Lower leg skin (tissue), 3 donors: ENCODE results near the gene LCMT1.

ENCODE experiments used
- POLR2A ChIP-seq, 2 donors: fragments of 450-650 bp; IDR thresholded peaks; one replicate each; pipeline ENCODE4 v1.6.1; 2016 to 2017; ENCODE audit warnings: antibody characterized with exemption in 2 of 2, mild to moderate bottlenecking in 1 of 2, moderate library complexity in 1 of 2
- TF ChIP-seq, protein P1 (sequence below), 3 donors: fragments of 450-650 bp; IDR thresholded peaks; one replicate each; pipeline ENCODE4 v1.5.1; 2016; ENCODE audit warnings: antibody characterized with exemption in 3 of 3, mild to moderate bottlenecking in 3 of 3, moderate library complexity in 2 of 3

DNA sequence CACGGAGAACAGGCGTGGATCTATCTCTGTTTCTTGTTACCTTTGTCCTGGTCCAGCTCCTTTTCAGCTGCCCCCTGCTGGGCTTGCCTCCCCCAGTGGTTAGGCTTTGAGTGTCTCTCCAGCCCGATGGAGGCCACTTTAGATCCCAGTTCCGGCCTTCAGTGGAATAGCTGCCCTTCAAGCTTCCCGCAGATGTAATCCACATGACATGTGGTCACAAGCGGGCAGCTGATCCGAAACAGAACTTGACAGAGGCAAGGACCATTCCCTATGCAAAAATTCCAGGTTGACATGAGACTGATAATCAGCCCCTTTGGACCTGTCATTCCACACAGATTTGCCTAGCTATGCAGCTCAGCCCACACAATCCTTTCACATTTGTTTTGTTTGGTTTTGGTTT lies 64.6 kb downstream of the LCMT1 start:
- TF ChIP-seq POLR2A (IDR thresholded peaks at IDR 0.05) = no peak
- TF ChIP-seq, protein P1, sequence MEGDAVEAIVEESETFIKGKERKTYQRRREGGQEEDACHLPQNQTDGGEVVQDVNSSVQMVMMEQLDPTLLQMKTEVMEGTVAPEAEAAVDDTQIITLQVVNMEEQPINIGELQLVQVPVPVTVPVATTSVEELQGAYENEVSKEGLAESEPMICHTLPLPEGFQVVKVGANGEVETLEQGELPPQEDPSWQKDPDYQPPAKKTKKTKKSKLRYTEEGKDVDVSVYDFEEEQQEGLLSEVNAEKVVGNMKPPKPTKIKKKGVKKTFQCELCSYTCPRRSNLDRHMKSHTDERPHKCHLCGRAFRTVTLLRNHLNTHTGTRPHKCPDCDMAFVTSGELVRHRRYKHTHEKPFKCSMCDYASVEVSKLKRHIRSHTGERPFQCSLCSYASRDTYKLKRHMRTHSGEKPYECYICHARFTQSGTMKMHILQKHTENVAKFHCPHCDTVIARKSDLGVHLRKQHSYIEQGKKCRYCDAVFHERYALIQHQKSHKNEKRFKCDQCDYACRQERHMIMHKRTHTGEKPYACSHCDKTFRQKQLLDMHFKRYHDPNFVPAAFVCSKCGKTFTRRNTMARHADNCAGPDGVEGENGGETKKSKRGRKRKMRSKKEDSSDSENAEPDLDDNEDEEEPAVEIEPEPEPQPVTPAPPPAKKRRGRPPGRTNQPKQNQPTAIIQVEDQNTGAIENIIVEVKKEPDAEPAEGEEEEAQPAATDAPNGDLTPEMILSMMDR (IDR thresholded peaks at IDR 0.05) = no peak
